HL-60 (cell line): ENCODE results near the gene KSR2.

Source experiments
- GABPA ChIP-seq: IDR thresholded peaks from 2 replicates; pipeline ENCODE4 v1.6.1; 2012; ENCODE audit warnings: low read depth
- POLR2AphosphoS5 ChIP-seq: IDR thresholded peaks from 2 replicates; pipeline ENCODE4 v1.6.1; 2012; ENCODE audit warnings: low read depth
- TF ChIP-seq, protein P1 (sequence below): IDR thresholded peaks from one replicate; pipeline ENCODE4 v1.5.1; 2011; ENCODE audit warnings: low read length, control low read depth, inconsistent platforms; ENCODE audit not compliant: insufficient read depth
- TF ChIP-seq, protein P2 (sequence below): IDR thresholded peaks from 2 replicates; pipeline ENCODE4 v1.6.1; 2012; ENCODE audit warnings: low read depth; ENCODE audit not compliant: insufficient replicate concordance

DNA sequence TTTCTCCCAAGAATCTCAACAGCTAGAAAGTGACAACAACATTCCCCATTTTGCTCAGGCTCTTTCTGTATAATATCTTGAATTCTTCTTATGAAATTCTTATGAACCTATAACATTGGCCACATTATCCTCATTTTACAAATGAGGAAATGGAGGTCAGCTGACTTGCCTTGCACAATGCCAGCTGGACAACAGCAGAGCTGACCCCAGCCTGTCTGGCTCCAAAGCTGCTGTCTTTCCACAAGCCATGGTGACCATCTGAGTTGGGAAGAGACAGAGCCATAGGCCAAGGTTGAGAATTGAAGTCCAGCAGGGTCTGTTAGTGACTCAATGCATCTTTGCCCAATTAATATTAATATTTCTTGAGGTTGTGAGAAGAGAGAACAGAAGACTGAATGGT, 87.3 kb downstream of the KSR2 start:
- TF ChIP-seq, protein P1, sequence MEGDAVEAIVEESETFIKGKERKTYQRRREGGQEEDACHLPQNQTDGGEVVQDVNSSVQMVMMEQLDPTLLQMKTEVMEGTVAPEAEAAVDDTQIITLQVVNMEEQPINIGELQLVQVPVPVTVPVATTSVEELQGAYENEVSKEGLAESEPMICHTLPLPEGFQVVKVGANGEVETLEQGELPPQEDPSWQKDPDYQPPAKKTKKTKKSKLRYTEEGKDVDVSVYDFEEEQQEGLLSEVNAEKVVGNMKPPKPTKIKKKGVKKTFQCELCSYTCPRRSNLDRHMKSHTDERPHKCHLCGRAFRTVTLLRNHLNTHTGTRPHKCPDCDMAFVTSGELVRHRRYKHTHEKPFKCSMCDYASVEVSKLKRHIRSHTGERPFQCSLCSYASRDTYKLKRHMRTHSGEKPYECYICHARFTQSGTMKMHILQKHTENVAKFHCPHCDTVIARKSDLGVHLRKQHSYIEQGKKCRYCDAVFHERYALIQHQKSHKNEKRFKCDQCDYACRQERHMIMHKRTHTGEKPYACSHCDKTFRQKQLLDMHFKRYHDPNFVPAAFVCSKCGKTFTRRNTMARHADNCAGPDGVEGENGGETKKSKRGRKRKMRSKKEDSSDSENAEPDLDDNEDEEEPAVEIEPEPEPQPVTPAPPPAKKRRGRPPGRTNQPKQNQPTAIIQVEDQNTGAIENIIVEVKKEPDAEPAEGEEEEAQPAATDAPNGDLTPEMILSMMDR = no peak
- no peak for TF ChIP-seq POLR2AphosphoS5
- no peak for TF ChIP-seq GABPA
- TF ChIP-seq, protein P2, sequence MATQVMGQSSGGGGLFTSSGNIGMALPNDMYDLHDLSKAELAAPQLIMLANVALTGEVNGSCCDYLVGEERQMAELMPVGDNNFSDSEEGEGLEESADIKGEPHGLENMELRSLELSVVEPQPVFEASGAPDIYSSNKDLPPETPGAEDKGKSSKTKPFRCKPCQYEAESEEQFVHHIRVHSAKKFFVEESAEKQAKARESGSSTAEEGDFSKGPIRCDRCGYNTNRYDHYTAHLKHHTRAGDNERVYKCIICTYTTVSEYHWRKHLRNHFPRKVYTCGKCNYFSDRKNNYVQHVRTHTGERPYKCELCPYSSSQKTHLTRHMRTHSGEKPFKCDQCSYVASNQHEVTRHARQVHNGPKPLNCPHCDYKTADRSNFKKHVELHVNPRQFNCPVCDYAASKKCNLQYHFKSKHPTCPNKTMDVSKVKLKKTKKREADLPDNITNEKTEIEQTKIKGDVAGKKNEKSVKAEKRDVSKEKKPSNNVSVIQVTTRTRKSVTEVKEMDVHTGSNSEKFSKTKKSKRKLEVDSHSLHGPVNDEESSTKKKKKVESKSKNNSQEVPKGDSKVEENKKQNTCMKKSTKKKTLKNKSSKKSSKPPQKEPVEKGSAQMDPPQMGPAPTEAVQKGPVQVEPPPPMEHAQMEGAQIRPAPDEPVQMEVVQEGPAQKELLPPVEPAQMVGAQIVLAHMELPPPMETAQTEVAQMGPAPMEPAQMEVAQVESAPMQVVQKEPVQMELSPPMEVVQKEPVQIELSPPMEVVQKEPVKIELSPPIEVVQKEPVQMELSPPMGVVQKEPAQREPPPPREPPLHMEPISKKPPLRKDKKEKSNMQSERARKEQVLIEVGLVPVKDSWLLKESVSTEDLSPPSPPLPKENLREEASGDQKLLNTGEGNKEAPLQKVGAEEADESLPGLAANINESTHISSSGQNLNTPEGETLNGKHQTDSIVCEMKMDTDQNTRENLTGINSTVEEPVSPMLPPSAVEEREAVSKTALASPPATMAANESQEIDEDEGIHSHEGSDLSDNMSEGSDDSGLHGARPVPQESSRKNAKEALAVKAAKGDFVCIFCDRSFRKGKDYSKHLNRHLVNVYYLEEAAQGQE = no peak
